Osteocyte (in vitro differentiated cells): ENCODE results near the gene TAF1C. TPM values are rescaled to one million over a fixed set of nuclear protein-coding genes. Genes with fewer than 3 reads are reported as not detected.

Source experiments
- DNase-seq: peaks from one replicate; pipeline ENCODE4 v3.0.0; 2021; ENCODE audit warnings: mixed read lengths; ENCODE audit not compliant: unreplicated experiment; ENCODE audit errors: extremely low spot score
- H3K27ac Mint-ChIP-seq: one replicate; pipeline ENCODE4 v1.8.0; 2021; ENCODE audit warnings: mild to moderate bottlenecking, mixed read lengths; ENCODE audit not compliant: unreplicated experiment
- H3K27me3 Mint-ChIP-seq: one replicate; pipeline ENCODE4 v1.8.0; 2021; ENCODE audit warnings: mixed read lengths; ENCODE audit not compliant: unreplicated experiment
- H3K36me3 Mint-ChIP-seq: one replicate; pipeline ENCODE4 v1.8.0; 2021; ENCODE audit warnings: mixed read lengths; ENCODE audit not compliant: unreplicated experiment
- H3K4me1 Mint-ChIP-seq: one replicate; pipeline ENCODE4 v1.8.0; 2021; ENCODE audit warnings: mixed read lengths; ENCODE audit not compliant: unreplicated experiment
- H3K4me3 Mint-ChIP-seq: one replicate; pipeline ENCODE4 v1.8.0; 2021; ENCODE audit warnings: mild to moderate bottlenecking, moderate library complexity, mixed read lengths; ENCODE audit not compliant: unreplicated experiment
- H3K9me3 Mint-ChIP-seq: one replicate; pipeline ENCODE4 v1.8.0; 2021; ENCODE audit warnings: mixed read lengths; ENCODE audit not compliant: unreplicated experiment
- total RNA-seq: library from RNA; stranded (reverse); gene quantifications from 2 replicates; pipeline ENCODE4 v1.2.1, GENCODE V29; 2021
- TF ChIP-seq, protein P1 (sequence below): fragments of 200-600 bp; sonication (generic); IDR thresholded peaks from 2 replicates; pipeline ENCODE4 v1.5.0; 2021; ENCODE audit warnings: antibody characterized with exemption, mild to moderate bottlenecking, moderate library complexity

Gene TAF1C
- total RNA-seq, 1 donor from 2014 or later: 47.9 TPM

GRCh38 chr16:84181144-84181915 lies 5.5 kb downstream of the TAF1C start:
- Mint-ChIP-seq H3K27me3 (no peaks in the 10 kb centered on the region), H3K4me3 (no peak overlapping the region), H3K36me3 (peaks cover 14% of the 10 kb centered on the region), H3K27ac (no peak overlapping the region), H3K9me3 (no peaks in the 10 kb centered on the region), H3K4me1 (peaks cover 37% of the 10 kb centered on the region)
- no peak for DNase-seq
- TF ChIP-seq, protein P1, sequence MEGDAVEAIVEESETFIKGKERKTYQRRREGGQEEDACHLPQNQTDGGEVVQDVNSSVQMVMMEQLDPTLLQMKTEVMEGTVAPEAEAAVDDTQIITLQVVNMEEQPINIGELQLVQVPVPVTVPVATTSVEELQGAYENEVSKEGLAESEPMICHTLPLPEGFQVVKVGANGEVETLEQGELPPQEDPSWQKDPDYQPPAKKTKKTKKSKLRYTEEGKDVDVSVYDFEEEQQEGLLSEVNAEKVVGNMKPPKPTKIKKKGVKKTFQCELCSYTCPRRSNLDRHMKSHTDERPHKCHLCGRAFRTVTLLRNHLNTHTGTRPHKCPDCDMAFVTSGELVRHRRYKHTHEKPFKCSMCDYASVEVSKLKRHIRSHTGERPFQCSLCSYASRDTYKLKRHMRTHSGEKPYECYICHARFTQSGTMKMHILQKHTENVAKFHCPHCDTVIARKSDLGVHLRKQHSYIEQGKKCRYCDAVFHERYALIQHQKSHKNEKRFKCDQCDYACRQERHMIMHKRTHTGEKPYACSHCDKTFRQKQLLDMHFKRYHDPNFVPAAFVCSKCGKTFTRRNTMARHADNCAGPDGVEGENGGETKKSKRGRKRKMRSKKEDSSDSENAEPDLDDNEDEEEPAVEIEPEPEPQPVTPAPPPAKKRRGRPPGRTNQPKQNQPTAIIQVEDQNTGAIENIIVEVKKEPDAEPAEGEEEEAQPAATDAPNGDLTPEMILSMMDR: no peak

- Mint-ChIP-seq H3K36me3 (peaks cover 14% of the 10 kb centered on the region), H3K4me1 (peaks cover 37% of the 10 kb centered on the region), H3K27me3 (no peaks in the 10 kb centered on the region), H3K9me3 (no peaks in the 10 kb centered on the region), H3K4me3 (no peak overlapping the region), H3K27ac (no peak overlapping the region)
- TF ChIP-seq, protein P1: no peak
- DNase-seq: no peak
Observed at GRCh38 chr16:84180519-84181140, 6.2 kb downstream of the TAF1C start.

DNA sequence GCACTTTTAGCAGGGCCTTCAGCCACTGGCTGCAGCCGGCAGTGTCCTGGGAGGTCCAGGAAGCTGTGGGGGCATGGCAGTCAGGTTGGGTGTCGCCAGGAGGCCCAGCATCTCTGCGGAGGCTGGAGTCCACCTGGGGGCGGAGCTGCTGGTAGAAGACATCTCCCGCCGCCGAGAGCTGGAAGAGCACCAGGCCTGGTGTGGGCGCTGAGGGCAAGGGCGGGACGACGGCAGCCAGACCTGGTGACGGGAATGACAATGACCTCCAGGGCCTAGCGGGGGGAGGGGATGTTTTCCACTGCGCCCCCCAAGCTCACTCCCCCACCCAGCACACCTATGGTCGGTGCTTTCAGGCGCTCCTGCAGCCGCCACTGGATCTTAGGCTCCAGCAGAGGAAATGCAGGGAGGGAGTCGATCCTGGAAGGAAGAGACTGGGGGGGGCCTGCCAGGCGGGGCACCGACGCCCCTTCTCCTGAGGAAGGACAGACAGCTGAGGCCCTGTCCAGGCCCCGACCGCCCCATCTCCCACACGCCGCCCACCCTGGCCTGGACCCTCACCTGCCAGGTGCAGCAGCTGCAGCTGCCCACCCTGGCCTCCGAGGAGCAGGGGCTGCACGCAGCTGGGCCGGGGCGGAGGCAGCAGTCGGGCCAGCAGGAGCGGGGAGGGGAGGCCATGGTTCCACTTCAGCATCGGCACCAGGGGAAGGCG lies 7.1 kb downstream of the TAF1C start:
- Mint-ChIP-seq H3K27me3 (no peaks in the 10 kb centered on the region), H3K9me3 (no peaks in the 10 kb centered on the region), H3K4me3 (no peak overlapping the region), H3K36me3 (peaks cover 14% of the 10 kb centered on the region), H3K4me1 (peaks cover 38% of the 10 kb centered on the region), H3K27ac (no peak overlapping the region)
- TF ChIP-seq, protein P1: no peak
- no peak for DNase-seq

- DNase-seq: no peak
Observed at GRCh38 chr16:84178892-84179611, 7.8 kb downstream of the TAF1C start.

More at GRCh38 chr16:84178892-84179611, 7.8 kb downstream of the TAF1C start:
- H3K4me1 Mint-ChIP-seq: peaks cover 39% of the 10 kb centered on the region
- TF ChIP-seq, protein P1: no peak
- no peaks in the 10 kb centered on the region for H3K9me3 Mint-ChIP-seq
- H3K36me3 Mint-ChIP-seq: peaks cover 14% of the 10 kb centered on the region
- no peak overlapping the region for H3K27ac Mint-ChIP-seq
- H3K27me3 Mint-ChIP-seq: no peaks in the 10 kb centered on the region
- no peak overlapping the region for H3K4me3 Mint-ChIP-seq
